ENCODE results near the gene PSME1. TPM values are rescaled to one million over a fixed set of nuclear protein-coding genes. Genes with fewer than 3 reads are reported as not detected.

Gene PSME1
- polyA plus RNA-seq, 3 donors, result 198 to 220 (median 199) TPM

- DNase-seq (ENCODE audit: extremely low read depth in 1 of 11, low read depth in 9 of 11, low spot score in 4 of 11), result no peak
Observed at GRCh38 chr14:24179294-24179960, 43.4 kb downstream of the PSME1 start.

- peak in 4 of 11 donors; percentile 20 to 62 (median 52) for DNase-seq (ENCODE audit: extremely low read depth in 1 of 11, low read depth in 9 of 11, low spot score in 4 of 11)
Observed at GRCh38 chr14:24179961-24180796, 44.2 kb downstream of the PSME1 start.

- DNase-seq (ENCODE audit: extremely low read depth in 1 of 11, low read depth in 9 of 11, low spot score in 4 of 11), result no peak
Observed at GRCh38 chr14:24181371-24182077, 45.5 kb downstream of the PSME1 start.

GRCh38 chr14:24182110-24182882 lies 46.3 kb downstream of the PSME1 start:
- DNase-seq (ENCODE audit: extremely low read depth in 1 of 11, low read depth in 9 of 11, low spot score in 4 of 11), result no peak

- no peak for DNase-seq (ENCODE audit: extremely low read depth in 1 of 11, low read depth in 9 of 11, low spot score in 4 of 11)
Observed at GRCh38 chr14:24183014-24183481, 47.1 kb downstream of the PSME1 start.

- DNase-seq (ENCODE audit: extremely low read depth in 1 of 11, low read depth in 9 of 11, low spot score in 4 of 11), result no peak
Observed at GRCh38 chr14:24184104-24184970, 48.3 kb downstream of the PSME1 start.

GRCh38 chr14:24185026-24185425 lies 49.0 kb downstream of the PSME1 start:
- no peak for DNase-seq (ENCODE audit: extremely low read depth in 1 of 11, low read depth in 9 of 11, low spot score in 4 of 11)

- no peak for DNase-seq (ENCODE audit: extremely low read depth in 1 of 11, low read depth in 9 of 11, low spot score in 4 of 11)
Observed at GRCh38 chr14:24185741-24186140, 49.7 kb downstream of the PSME1 start.

- no peak for DNase-seq (ENCODE audit: extremely low read depth in 1 of 11, low read depth in 9 of 11, low spot score in 4 of 11)
Observed at GRCh38 chr14:24186831-24187538, 51.0 kb downstream of the PSME1 start.

GRCh38 chr14:24187539-24187915 lies 51.5 kb downstream of the PSME1 start:
- no peak for DNase-seq (ENCODE audit: extremely low read depth in 1 of 11, low read depth in 9 of 11, low spot score in 4 of 11)

Other genes starting within 250 kb of the PSME1 start
- 10 to 100 TPM; 51.6 to 63.2 (median 58.2) TPM for gene DHRS4, start 182.4 kb upstream of the PSME1 start, polyA plus RNA-seq (ENCODE audit: insufficient read length in 3 of 3)
- 10 to 100 TPM; 34.9 to 40.4 (median 35.4) TPM for gene DHRS4L2, start 147.3 kb upstream of the PSME1 start, polyA plus RNA-seq (ENCODE audit: insufficient read length in 3 of 3)
- 1 to 10 TPM; 1.5 to 3.7 (median 2.7) TPM for gene CARMIL3, start 84.2 kb upstream of the PSME1 start, polyA plus RNA-seq (ENCODE audit: insufficient read length in 3 of 3)
- gene CPNE6, start 64.6 kb upstream of the PSME1 start, polyA plus RNA-seq (ENCODE audit: insufficient read length in 3 of 3), result not detected
- gene PCK2, start 41.9 kb upstream of the PSME1 start, polyA plus RNA-seq (ENCODE audit: insufficient read length in 3 of 3), result 10 to 100 TPM; 28.9 to 37.3 (median 34.4) TPM
- gene DCAF11, start 21.4 kb upstream of the PSME1 start, polyA plus RNA-seq (ENCODE audit: insufficient read length in 3 of 3), result 10 to 100 TPM; 72.3 to 85.0 (median 80.7) TPM
- 1 to 10 TPM; 1.5 to 2.7 (median 2.4) TPM for gene NRL, start 21.2 kb upstream of the PSME1 start, polyA plus RNA-seq (ENCODE audit: insufficient read length in 3 of 3)
- 1 to 10 TPM in 1 of 3 donors, under 1 TPM in 2; 0.56 to 1.6 (median 0.79) TPM for gene FITM1, start 5.5 kb upstream of the PSME1 start, polyA plus RNA-seq (ENCODE audit: insufficient read length in 3 of 3)
- gene EMC9, start 5.4 kb downstream of the PSME1 start, polyA plus RNA-seq (ENCODE audit: insufficient read length in 3 of 3), result 10 to 100 TPM; 18.4 to 21.1 (median 20.2) TPM
- 100 to 1,000 TPM; 150 to 170 (median 152) TPM for gene PSME2, start 10.4 kb downstream of the PSME1 start, polyA plus RNA-seq (ENCODE audit: insufficient read length in 3 of 3)
- 10 to 100 TPM; 45.5 to 59.5 (median 50.4) TPM for gene RNF31, start 11.3 kb downstream of the PSME1 start, polyA plus RNA-seq (ENCODE audit: insufficient read length in 3 of 3)
- 10 to 100 TPM; 56.3 to 66.1 (median 58.3) TPM for gene IRF9, start 25.1 kb downstream of the PSME1 start, polyA plus RNA-seq (ENCODE audit: insufficient read length in 3 of 3)
- 10 to 100 TPM; 64.2 to 76.7 (median 67.2) TPM for gene REC8, start 35.9 kb downstream of the PSME1 start, polyA plus RNA-seq (ENCODE audit: insufficient read length in 3 of 3)
- gene IPO4, start 52.6 kb downstream of the PSME1 start, polyA plus RNA-seq (ENCODE audit: insufficient read length in 3 of 3), result 10 to 100 TPM; 32.8 to 42.1 (median 40.5) TPM
- gene TM9SF1, start 59.2 kb downstream of the PSME1 start, polyA plus RNA-seq (ENCODE audit: insufficient read length in 3 of 3), result 10 to 100 TPM; 36.6 to 50.8 (median 47.1) TPM
- gene TSSK4, start 69.5 kb downstream of the PSME1 start, polyA plus RNA-seq (ENCODE audit: insufficient read length in 3 of 3), result 10 to 100 TPM in 1 of 3 donors, 1 to 10 TPM in 2; 4.8 to 11.6 (median 6.8) TPM
- gene CHMP4A, start 77.3 kb downstream of the PSME1 start, polyA plus RNA-seq (ENCODE audit: insufficient read length in 3 of 3), result 10 to 100 TPM; 56.1 to 58.4 (median 56.9) TPM
- gene MDP1, start 79.9 kb downstream of the PSME1 start, polyA plus RNA-seq (ENCODE audit: insufficient read length in 3 of 3), result 10 to 100 TPM; 10.2 to 17.3 (median 13.5) TPM
- 100 to 1,000 TPM; 198 to 251 (median 250) TPM for gene NEDD8, start 96.2 kb downstream of the PSME1 start, polyA plus RNA-seq (ENCODE audit: insufficient read length in 3 of 3)
- gene GMPR2, start 96.7 kb downstream of the PSME1 start, polyA plus RNA-seq (ENCODE audit: insufficient read length in 3 of 3), result 100 to 1,000 TPM; 107 to 128 (median 115) TPM
- gene TINF2, start 106.4 kb downstream of the PSME1 start, polyA plus RNA-seq (ENCODE audit: insufficient read length in 3 of 3), result 10 to 100 TPM; 52.8 to 65.8 (median 61.6) TPM
- 1 to 10 TPM; 1.6 to 2.1 (median 2.0) TPM for gene TGM1, start 127.0 kb downstream of the PSME1 start, polyA plus RNA-seq (ENCODE audit: insufficient read length in 3 of 3)
- 10 to 100 TPM; 20.0 to 25.3 (median 23.5) TPM for gene RABGGTA, start 135.4 kb downstream of the PSME1 start, polyA plus RNA-seq (ENCODE audit: insufficient read length in 3 of 3)
- gene DHRS1, start 163.6 kb downstream of the PSME1 start, polyA plus RNA-seq (ENCODE audit: insufficient read length in 3 of 3), result 10 to 100 TPM; 31.4 to 61.9 (median 37.9) TPM
- 10 to 100 TPM; 25.8 to 28.5 (median 26.7) TPM for gene NOP9, start 163.7 kb downstream of the PSME1 start, polyA plus RNA-seq (ENCODE audit: insufficient read length in 3 of 3)
- gene CIDEB, start 171.8 kb downstream of the PSME1 start, polyA plus RNA-seq (ENCODE audit: insufficient read length in 3 of 3), result 10 to 100 TPM; 24.6 to 28.8 (median 26.5) TPM
- 1 to 10 TPM; 3.4 to 4.3 (median 3.7) TPM for gene LTB4R2, start 173.9 kb downstream of the PSME1 start, polyA plus RNA-seq (ENCODE audit: insufficient read length in 3 of 3)
- gene LTB4R, start 175.3 kb downstream of the PSME1 start, polyA plus RNA-seq (ENCODE audit: insufficient read length in 3 of 3), result 1 to 10 TPM; 4.1 to 6.8 (median 5.6) TPM
- gene ADCY4, start 198.9 kb downstream of the PSME1 start, polyA plus RNA-seq (ENCODE audit: insufficient read length in 3 of 3), result 10 to 100 TPM; 15.7 to 25.1 (median 21.6) TPM
- 1 to 10 TPM; 2.5 to 4.5 (median 3.1) TPM for gene RIPK3, start 203.8 kb downstream of the PSME1 start, polyA plus RNA-seq (ENCODE audit: insufficient read length in 3 of 3)
- gene NFATC4, start 232.0 kb downstream of the PSME1 start, polyA plus RNA-seq (ENCODE audit: insufficient read length in 3 of 3), result 10 to 100 TPM; 58.4 to 95.5 (median 74.1) TPM